Activated CD8-positive, alpha-beta T cell treated with anti-CD3 and anti-CD28 coated beads for 36 hours (primary cell): Measurements from ENCODE around the gene WNT8B. TPM values are rescaled to one million over a fixed set of nuclear protein-coding genes. Genes with fewer than 3 reads are reported as not detected.
A peak's percentile ranks its signal among the peaks of the same experiment; 100 is the strongest.

Source experiments
- ATAC-seq: fragments of 200-7000 bp; cut with Tn5 transposase; one replicate; pipeline ENCODE4 v1.10.0; 2021; ENCODE audit warnings: mild to moderate bottlenecking, moderate library complexity
- CTCF ChIA-PET: fragments of 350-600 bp; sonication (Branson Sonifier 250); formaldehyde crosslinking; loops from one replicate; lab custom pipeline; 2021; ENCODE audit warnings: antibody characterized with exemption; lab: Charles Lee
- POLR2A ChIA-PET: fragments of 350-600 bp; sonication (Branson Sonifier 250); formaldehyde crosslinking; loops from one replicate; lab custom pipeline; 2021; ENCODE audit warnings: antibody characterized with exemption; lab: Charles Lee
- DNase-seq: peaks from one replicate; pipeline ENCODE4 v3.0.0-alpha.2; 2020
- H3K27ac Mint-ChIP-seq: one replicate; pipeline ENCODE4 v1.8.0; 2021; ENCODE audit warnings: mild to moderate bottlenecking, mixed read lengths
- H3K27me3 Mint-ChIP-seq: one replicate; pipeline ENCODE4 v1.8.0; 2021; ENCODE audit warnings: mixed read lengths
- H3K36me3 Mint-ChIP-seq: one replicate; pipeline ENCODE4 v1.8.0; 2021; ENCODE audit warnings: low read depth, mixed read lengths
- H3K4me1 Mint-ChIP-seq: one replicate; pipeline ENCODE4 v1.8.0; 2021; ENCODE audit warnings: low read depth, mixed read lengths
- H3K4me3 Mint-ChIP-seq: one replicate; pipeline ENCODE4 v1.8.0; 2021; ENCODE audit warnings: mild to moderate bottlenecking, moderate library complexity, mixed read lengths
- H3K9me3 Mint-ChIP-seq: one replicate; pipeline ENCODE4 v1.8.0; 2021; ENCODE audit warnings: mixed read lengths
- intact Hi-C: fragments of 100-400 bp; cut with micrococcal nuclease; formaldehyde crosslinking; loops from one replicate; pipeline ENCODE4 v1.10.0; 2022
- total RNA-seq, 2 experiments: library from RNA; stranded (reverse); gene quantifications; one replicate each; pipeline ENCODE4 v1.2.3, GENCODE V29; 2021
- TF ChIP-seq, protein P1 (sequence below): fragments of 200-600 bp; IDR thresholded peaks from one replicate; pipeline ENCODE4 v1.8.0; 2022; ENCODE audit warnings: antibody characterized with exemption, mild to moderate bottlenecking

WNT8B gene
- total RNA-seq, 2 experiments from 2014 or later: 0.38 to 0.47 TPM

DNA sequence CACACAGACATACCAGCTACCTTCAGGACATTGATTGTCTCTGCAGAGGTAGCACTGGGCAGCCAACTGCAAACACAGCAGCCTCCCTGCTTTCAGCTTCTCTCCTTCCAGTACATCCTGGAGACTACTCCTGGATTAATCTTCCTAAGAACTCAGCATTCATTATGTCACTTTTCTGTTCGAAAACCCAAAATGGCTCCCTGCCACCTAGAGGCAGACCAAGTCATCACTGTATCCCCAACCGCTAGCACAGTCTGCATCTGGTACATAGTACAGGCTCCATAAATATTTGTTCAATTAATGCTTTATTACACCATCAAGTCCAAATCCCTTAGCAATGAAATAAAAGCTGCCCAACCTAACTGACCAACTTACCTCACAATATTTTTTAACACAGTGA, 61.8 kb downstream of the WNT8B start:
- intact Hi-C loops: loop anchor here (10.0 kb wide), 1 partner anchor 870 kb away; the partner anchor contains the start of gene ENTPD7
- no peak overlapping the region for H3K4me3 Mint-ChIP-seq
- H3K4me1 Mint-ChIP-seq: peaks cover 19% of the 10 kb centered on the region

DNA sequence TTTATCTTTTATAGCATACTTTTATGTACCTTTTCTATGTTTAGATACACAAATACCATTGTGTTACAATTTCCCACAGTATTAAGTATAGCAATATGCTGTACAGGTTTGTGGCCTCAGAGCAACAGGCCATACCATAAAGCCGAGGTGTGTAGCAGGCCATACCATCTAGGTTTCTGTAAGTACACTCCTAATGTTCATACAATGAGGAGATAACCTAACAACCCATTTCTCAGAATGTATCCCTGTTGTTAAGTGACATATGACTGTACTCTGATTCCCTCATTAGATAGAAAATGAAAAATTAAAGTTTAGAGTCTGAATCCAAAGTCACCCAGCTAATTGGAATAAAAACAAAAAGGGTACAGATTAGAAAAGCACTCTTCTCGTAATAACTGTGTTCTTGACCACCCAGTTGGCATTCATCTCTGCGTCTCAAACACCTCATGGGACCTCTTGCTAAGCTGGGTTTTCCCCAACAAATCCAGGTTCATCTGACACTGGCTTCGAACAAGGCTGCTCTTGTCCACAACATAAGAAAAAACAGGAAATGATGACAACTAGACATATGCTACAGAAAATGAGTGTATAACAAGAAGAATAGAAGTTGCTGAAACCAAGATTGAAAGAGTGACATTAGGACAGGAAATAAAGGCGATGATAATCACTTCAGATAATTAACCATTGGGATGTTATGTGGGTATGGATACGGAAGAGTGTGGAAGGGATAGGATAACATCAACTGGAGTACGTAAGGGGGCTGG, 65.5 kb downstream of the WNT8B start:
- Mint-ChIP-seq H3K27ac (peak overlapping the region; percentile 95), H3K9me3 (no peaks in the 10 kb centered on the region), H3K4me1 (peaks cover 35% of the 10 kb centered on the region), H3K27me3 (no peaks in the 10 kb centered on the region), H3K4me3 (peak overlapping the region; percentile 85), H3K36me3 (peaks cover 42% of the 10 kb centered on the region)
- TF ChIP-seq, protein P1, sequence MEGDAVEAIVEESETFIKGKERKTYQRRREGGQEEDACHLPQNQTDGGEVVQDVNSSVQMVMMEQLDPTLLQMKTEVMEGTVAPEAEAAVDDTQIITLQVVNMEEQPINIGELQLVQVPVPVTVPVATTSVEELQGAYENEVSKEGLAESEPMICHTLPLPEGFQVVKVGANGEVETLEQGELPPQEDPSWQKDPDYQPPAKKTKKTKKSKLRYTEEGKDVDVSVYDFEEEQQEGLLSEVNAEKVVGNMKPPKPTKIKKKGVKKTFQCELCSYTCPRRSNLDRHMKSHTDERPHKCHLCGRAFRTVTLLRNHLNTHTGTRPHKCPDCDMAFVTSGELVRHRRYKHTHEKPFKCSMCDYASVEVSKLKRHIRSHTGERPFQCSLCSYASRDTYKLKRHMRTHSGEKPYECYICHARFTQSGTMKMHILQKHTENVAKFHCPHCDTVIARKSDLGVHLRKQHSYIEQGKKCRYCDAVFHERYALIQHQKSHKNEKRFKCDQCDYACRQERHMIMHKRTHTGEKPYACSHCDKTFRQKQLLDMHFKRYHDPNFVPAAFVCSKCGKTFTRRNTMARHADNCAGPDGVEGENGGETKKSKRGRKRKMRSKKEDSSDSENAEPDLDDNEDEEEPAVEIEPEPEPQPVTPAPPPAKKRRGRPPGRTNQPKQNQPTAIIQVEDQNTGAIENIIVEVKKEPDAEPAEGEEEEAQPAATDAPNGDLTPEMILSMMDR: no peak
- intact Hi-C loops: loop anchor here (10.0 kb wide), 1 partner anchor 874 kb away; the partner anchor contains the start of gene ENTPD7
- peak; percentile 48 for DNase-seq
- CTCF ChIA-PET: interaction anchor here (1.2 to 5.2 kb wide), 6 partner anchors 11 to 95 kb away, joined by 3 to 47 read pairs (median 18); no protein-coding TSS in a partner anchor
- ATAC-seq: peak; percentile 57
- POLR2A ChIA-PET: interaction anchor here (0.7 to 1.7 kb wide), 6 partner anchors 10 to 155 kb away, joined by 3 to 10 read pairs (median 4); no protein-coding TSS in a partner anchor

More for the DNA sequence above, 61.8 kb downstream of the WNT8B start:
- TF ChIP-seq, protein P1: no peak
- Mint-ChIP-seq H3K36me3 (peaks cover 39% of the 10 kb centered on the region), H3K27me3 (no peaks in the 10 kb centered on the region), H3K27ac (no peak overlapping the region), H3K9me3 (no peaks in the 10 kb centered on the region)
- POLR2A ChIA-PET: interaction anchor here (1.2 kb wide), 1 partner anchor 11 kb away, joined by 4 read pairs; the partner anchor contains the start of gene HIF1AN
- ATAC-seq (no peak), DNase-seq (no peak)
- CTCF ChIA-PET: interaction anchor here (0.8 to 4.6 kb wide), 6 partner anchors 13 to 91 kb away, joined by 3 to 34 read pairs (median 4); no protein-coding TSS in a partner anchor

GRCh38 chr10:100528921-100529474, 66.2 kb downstream of the WNT8B start:
- H3K36me3 Mint-ChIP-seq: peaks cover 41% of the 10 kb centered on the region
- ATAC-seq: no peak
- no peak for DNase-seq
- peak overlapping the region; percentile 85 for H3K4me3 Mint-ChIP-seq
- intact Hi-C loops: loop anchor here (10.0 kb wide), 1 partner anchor 874 kb away; the partner anchor contains the start of gene ENTPD7
- ChIA-PET POLR2A (interaction anchor here (0.9 to 1.6 kb wide), 3 partner anchors 10 to 18 kb away, joined by 3 to 10 read pairs (median 4); no protein-coding TSS in a partner anchor), CTCF (interaction anchor here (2.8 to 5.2 kb wide), 3 partner anchors 11 to 47 kb away, joined by 8 to 47 read pairs (median 29); no protein-coding TSS in a partner anchor)
- TF ChIP-seq, protein P1: no peak
- H3K27me3 Mint-ChIP-seq: no peaks in the 10 kb centered on the region
- H3K27ac Mint-ChIP-seq: peak overlapping the region; percentile 95
- H3K4me1 Mint-ChIP-seq: peaks cover 32% of the 10 kb centered on the region
- H3K9me3 Mint-ChIP-seq: no peaks in the 10 kb centered on the region

DNA sequence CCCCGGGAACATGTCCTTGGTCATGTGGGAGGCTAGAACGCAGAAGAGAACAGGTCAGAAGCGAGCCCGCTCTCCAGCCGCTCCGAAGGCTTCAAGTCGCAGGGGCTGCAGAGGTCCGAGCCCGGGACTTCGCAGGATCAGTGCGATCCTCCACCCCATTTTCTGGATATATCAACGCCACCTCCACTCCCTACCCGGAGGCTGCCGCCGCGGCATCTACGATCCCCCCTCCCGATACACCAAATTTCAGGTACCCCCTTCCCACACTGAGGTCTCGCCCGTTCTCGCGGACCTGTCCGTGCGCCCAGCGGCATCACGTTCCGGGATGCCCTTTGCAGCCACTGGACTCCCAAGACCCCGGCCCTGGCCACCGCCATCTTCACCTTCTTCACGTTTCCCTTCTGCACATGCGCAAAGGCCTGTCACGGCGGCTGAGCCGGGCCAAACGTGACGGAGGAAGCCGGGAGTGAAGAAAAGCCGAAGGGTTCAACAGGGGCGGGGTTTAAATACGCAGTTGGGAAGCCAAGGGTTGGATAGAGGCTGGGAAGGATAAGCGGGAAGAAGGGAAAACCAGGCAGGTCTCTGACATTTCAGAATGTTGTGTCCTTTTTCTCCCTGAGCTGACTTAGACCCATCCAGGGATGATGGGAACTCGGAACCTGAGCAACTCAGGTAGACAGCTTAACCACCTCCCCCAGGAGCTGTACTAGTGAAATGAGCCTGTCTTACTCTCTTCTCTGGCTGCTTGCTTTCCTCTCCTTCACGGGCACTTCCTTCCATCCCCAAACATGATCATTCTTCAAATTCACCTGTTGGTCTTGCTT, 66.9 kb downstream of the WNT8B start, which contains the start of gene NDUFB8:
Gene NDUFB8, minus strand, starts transcription at position 397 of the 824 bp plus-strand sequence. Its CDS starts 20 bp downstream, at position 377.
- Mint-ChIP-seq H3K27me3 (no peaks in the 10 kb centered on the region), H3K27ac (peak within 1 kb of the TSS; percentile 95), H3K36me3 (peaks cover 41% of the 10 kb centered on the region), H3K4me1 (peaks cover 32% of the 10 kb centered on the region), H3K9me3 (no peaks in the 10 kb centered on the region), H3K4me3 (peak within 1 kb of the TSS; percentile 85)
- DNase-seq (peak; percentile 92), ATAC-seq (peak; percentile 72)
- CTCF ChIA-PET: interaction anchor here (1.0 to 5.2 kb wide), 5 partner anchors 9 to 47 kb away, joined by 3 to 47 read pairs (median 5); no protein-coding TSS in a partner anchor
- intact Hi-C loops: loop anchor here (10.0 kb wide), 1 partner anchor 875 kb away; the partner anchor contains the start of gene ENTPD7
- TF ChIP-seq, protein P1: no peak
- POLR2A ChIA-PET: interaction anchor here (0.9 to 1.6 kb wide), 3 partner anchors 10 to 18 kb away, joined by 3 to 10 read pairs (median 7); partner anchors contain the start of gene SEC31B
